ENCODE measurements around the gene RPL11.

DNA sequence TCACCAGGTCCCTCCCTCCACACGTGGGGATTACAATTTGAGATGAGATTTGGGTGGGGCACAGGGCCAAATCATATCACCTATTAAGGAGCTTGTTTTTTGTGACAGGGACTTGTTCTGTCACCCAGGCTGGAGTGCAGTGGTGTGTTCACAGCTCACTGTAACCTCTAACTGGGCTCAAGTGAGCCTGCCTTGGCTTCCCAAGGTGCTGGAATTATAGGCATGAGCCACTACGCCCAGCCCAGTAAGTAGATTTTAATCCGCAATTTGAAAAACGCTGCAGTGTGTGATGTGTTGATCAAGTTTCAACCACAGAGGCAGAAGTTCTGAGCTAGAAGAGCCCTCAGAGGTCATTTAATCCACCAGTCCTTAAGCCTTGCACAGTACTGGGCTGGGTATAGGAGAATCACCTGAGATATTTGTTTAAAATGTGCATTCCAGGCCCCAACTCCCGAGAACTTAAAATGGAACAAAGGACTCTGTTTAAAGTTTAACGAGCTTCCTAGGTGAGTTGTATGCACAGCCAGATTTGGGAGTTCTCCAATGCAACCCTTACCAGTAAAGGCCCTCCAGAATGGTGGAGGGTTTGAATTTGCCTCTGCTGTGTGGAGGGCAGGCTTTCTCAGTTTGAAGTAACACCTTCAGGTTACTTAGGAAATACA lies 13.4 kb downstream of the RPL11 start:
- TF ChIP-seq POLR2A (IDR thresholded peaks at IDR 0.05), result no peak
- TF ChIP-seq, protein P1, sequence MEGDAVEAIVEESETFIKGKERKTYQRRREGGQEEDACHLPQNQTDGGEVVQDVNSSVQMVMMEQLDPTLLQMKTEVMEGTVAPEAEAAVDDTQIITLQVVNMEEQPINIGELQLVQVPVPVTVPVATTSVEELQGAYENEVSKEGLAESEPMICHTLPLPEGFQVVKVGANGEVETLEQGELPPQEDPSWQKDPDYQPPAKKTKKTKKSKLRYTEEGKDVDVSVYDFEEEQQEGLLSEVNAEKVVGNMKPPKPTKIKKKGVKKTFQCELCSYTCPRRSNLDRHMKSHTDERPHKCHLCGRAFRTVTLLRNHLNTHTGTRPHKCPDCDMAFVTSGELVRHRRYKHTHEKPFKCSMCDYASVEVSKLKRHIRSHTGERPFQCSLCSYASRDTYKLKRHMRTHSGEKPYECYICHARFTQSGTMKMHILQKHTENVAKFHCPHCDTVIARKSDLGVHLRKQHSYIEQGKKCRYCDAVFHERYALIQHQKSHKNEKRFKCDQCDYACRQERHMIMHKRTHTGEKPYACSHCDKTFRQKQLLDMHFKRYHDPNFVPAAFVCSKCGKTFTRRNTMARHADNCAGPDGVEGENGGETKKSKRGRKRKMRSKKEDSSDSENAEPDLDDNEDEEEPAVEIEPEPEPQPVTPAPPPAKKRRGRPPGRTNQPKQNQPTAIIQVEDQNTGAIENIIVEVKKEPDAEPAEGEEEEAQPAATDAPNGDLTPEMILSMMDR (IDR thresholded peaks at IDR 0.05), result no peak
